AG10803 (cell line): ENCODE results near the gene DDX59.
A peak's percentile ranks its signal among the peaks of the same experiment; 100 is the strongest.

Experiments used
- DNase-seq: peaks from one replicate; pipeline ENCODE4 v3.0.0; 2010; ENCODE audit warnings: low read depth
- H3K4me3 ChIP-seq: 2 replicates; pipeline ENCODE4 v1.5.1; 2011; ENCODE audit warnings: mild to moderate bottlenecking, low read length, control low read depth
- CTCF ChIP-seq: conservative IDR thresholded peaks from 2 replicates; pipeline ENCODE4 v1.5.1; 2011; ENCODE audit warnings: mild to moderate bottlenecking, low read length, control low read depth, inconsistent platforms

Gene DDX59

GRCh38 chr1:200706111-200706814, 36.6 kb upstream of the DDX59 start:
- H3K4me3 ChIP-seq, result no peak overlapping the region
- TF ChIP-seq CTCF, result no peak
- DNase-seq, result no peak

- H3K4me3 ChIP-seq, result no peak overlapping the region
- TF ChIP-seq CTCF, result no peak
- no peak for DNase-seq
Observed at GRCh38 chr1:200704986-200705500, 35.3 kb upstream of the DDX59 start.

- TF ChIP-seq CTCF, result no peak
- peak; percentile 38 for DNase-seq
- H3K4me3 ChIP-seq, result no peak overlapping the region
Observed at GRCh38 chr1:200699871-200700270, 30.2 kb upstream of the DDX59 start.

GRCh38 chr1:200694738-200695137, 25.0 kb upstream of the DDX59 start:
- H3K4me3 ChIP-seq, result no peak overlapping the region
- no peak for DNase-seq

GRCh38 chr1:200693327-200693726, 23.6 kb upstream of the DDX59 start:
- no peak for TF ChIP-seq CTCF
- H3K4me3 ChIP-seq, result no peak overlapping the region
- no peak for DNase-seq

More at GRCh38 chr1:200694738-200695137, 25.0 kb upstream of the DDX59 start:
- no peak for TF ChIP-seq CTCF

GRCh38 chr1:200692316-200692715, 22.6 kb upstream of the DDX59 start:
- DNase-seq, result no peak
- TF ChIP-seq CTCF, result no peak
- H3K4me3 ChIP-seq, result no peak overlapping the region

GRCh38 chr1:200686620-200687019, 16.9 kb upstream of the DDX59 start:
- TF ChIP-seq CTCF, result no peak
- no peak for DNase-seq

More at GRCh38 chr1:200686620-200687019, 16.9 kb upstream of the DDX59 start:
- no peak overlapping the region for H3K4me3 ChIP-seq
